GM18951 (cell line): ENCODE measurements around the gene TPX2.

Experiments used
- POLR2A ChIP-seq: IDR thresholded peaks from 4 replicates; pipeline ENCODE4 v1.6.1; 2011; ENCODE audit warnings: mild to moderate bottlenecking; ENCODE audit not compliant: insufficient read length, insufficient read depth; ENCODE audit errors: extremely low read depth
- in situ Hi-C: fragments of 300-500 bp; cut with MboI; formaldehyde crosslinking; loops from one replicate; pipeline ENCODE4 v1.12.0; 2022; ENCODE audit warnings: low sequenced_read_pairs, mixed read lengths, inconsistent platforms; ENCODE audit not compliant: unreplicated experiment

Gene TPX2

GRCh38 chr20:31824125-31824485 lies 85.0 kb downstream of the TPX2 start:
- TF ChIP-seq POLR2A, result no peak
- in situ Hi-C loops, result loop anchor here (10.0 kb wide), 1 partner anchor 271 kb away; no protein-coding TSS in a partner anchor

- TF ChIP-seq POLR2A, result no peak
- in situ Hi-C loops, result loop anchor here (10.0 kb wide), 1 partner anchor 270 kb away; no protein-coding TSS in a partner anchor
Observed at GRCh38 chr20:31824554-31825313, 85.6 kb downstream of the TPX2 start.

- in situ Hi-C loops, result loop anchor here (10.0 kb wide), 1 partner anchor 269 kb away; no protein-coding TSS in a partner anchor
- no peak for TF ChIP-seq POLR2A
Observed at GRCh38 chr20:31826074-31826473, 87.0 kb downstream of the TPX2 start.

GRCh38 chr20:31827059-31827458 lies 88.0 kb downstream of the TPX2 start:
- no peak for TF ChIP-seq POLR2A
- in situ Hi-C loops, result loop anchor here (10.0 kb wide), 1 partner anchor 268 kb away; no protein-coding TSS in a partner anchor

- in situ Hi-C loops, result loop anchor here (10.0 kb wide), 1 partner anchor 267 kb away; no protein-coding TSS in a partner anchor
Observed at GRCh38 chr20:31828016-31828415, 88.9 kb downstream of the TPX2 start.

- no peak for TF ChIP-seq POLR2A
- in situ Hi-C loops, result loop anchor here (10.0 kb wide), 1 partner anchor 265 kb away; no protein-coding TSS in a partner anchor
Observed at GRCh38 chr20:31829731-31830130, 90.6 kb downstream of the TPX2 start.

GRCh38 chr20:31830406-31830981 lies 91.4 kb downstream of the TPX2 start:
- no peak for TF ChIP-seq POLR2A
- in situ Hi-C loops, result no loop called here

- in situ Hi-C loops, result no loop called here
Observed at GRCh38 chr20:31831211-31831610, 92.1 kb downstream of the TPX2 start.

GRCh38 chr20:31831771-31832306 lies 92.7 kb downstream of the TPX2 start:
- in situ Hi-C loops, result no loop called here
- no peak for TF ChIP-seq POLR2A

More at GRCh38 chr20:31831211-31831610, 92.1 kb downstream of the TPX2 start:
- TF ChIP-seq POLR2A, result no peak

- in situ Hi-C loops, result no loop called here
- no peak for TF ChIP-seq POLR2A
Observed at GRCh38 chr20:31833130-31833930, 94.2 kb downstream of the TPX2 start.

GRCh38 chr20:31833931-31834521 lies 94.9 kb downstream of the TPX2 start:
- no peak for TF ChIP-seq POLR2A
- in situ Hi-C loops, result no loop called here

- no peak for TF ChIP-seq POLR2A
- in situ Hi-C loops, result no loop called here
Observed at GRCh38 chr20:31835554-31835953, 96.5 kb downstream of the TPX2 start.

- in situ Hi-C loops, result no loop called here
- TF ChIP-seq POLR2A, result no peak
Observed at GRCh38 chr20:31835977-31836852, 97.1 kb downstream of the TPX2 start.
